HG02678 (cell line): Measurements from ENCODE around the gene PALM2AKAP2.

Experiments used
- ATAC-seq: cut with Tn5 transposase; IDR thresholded peaks from one replicate; pipeline ENCODE4 v1.9.1; 2021; ENCODE audit warnings: mild to moderate bottlenecking, moderate library complexity; ENCODE audit not compliant: unreplicated experiment

Gene PALM2AKAP2

DNA sequence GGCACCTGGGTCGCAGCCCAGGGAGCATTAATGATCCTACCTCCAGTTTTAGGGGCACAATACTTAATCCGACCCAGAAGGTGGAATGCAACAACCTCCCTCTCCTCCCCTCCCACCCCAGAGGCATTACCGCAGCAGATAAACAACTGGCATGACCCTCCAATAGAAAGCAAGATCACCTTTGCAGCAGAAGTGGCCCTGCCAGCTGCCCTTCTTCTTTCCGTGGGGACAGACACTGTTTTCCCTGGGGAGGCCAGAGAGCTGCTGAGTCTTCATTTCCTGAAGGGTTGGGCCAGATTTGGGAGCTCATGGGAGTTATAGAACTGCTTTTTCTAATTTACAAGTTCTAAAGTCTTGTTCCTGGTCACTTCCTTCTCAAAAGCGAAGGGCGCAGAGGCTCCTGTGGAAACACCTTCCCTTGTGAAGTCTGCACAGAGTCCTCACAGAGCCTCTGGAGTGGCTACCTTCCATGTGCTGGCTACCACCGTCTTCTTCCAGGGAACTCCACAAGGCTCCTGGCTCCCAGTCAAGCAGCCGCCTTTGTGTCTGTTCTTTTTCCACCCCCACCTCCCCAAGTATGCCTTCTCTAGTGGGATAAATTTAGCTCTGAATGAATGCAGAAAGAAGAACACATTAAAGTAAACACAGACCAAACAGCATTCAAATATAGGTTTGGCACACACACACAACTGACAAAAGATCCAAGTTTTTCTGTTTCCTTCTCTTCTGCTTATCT, 8.0 kb upstream of the PALM2AKAP2 start:
- ATAC-seq: no peak

DNA sequence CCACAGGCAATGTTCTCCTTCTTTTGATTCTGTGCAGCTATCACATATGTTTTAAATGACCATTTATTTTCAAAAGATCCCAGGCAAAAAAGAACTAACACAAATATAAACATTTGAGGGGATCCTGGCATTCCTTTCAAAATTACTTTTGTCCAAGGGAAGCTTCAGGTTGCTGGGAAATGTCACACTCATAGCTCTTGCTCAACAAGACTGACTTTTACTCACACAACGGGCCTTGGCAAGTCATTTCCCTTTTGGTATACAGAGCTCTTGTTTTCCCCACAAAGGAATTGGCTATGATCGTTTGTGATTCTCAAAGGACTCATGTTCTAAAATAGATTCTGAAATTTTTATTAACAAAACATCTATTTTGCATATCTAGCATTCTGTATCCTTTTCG, 4.5 kb upstream of the PALM2AKAP2 start:
- no peak for ATAC-seq

DNA sequence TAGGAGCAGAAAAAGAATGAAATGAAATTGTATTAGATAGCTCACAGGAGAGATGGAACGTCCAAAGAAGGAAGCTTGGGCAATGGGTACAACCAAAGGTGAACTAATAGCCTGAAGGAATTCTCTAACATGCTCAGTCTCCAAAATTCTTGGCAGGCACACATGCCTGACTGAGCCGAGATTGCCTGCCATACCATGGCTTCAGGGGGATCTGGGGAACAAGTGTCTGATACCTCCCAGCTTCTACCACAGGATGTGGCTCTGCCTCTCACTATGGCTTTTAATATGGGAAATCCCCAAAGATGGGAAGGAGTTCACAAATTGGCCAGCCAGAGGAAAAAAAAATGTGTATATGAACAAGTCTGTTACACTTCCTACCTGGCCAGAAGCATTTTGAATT, 3.6 kb upstream of the PALM2AKAP2 start:
- ATAC-seq: no peak

DNA sequence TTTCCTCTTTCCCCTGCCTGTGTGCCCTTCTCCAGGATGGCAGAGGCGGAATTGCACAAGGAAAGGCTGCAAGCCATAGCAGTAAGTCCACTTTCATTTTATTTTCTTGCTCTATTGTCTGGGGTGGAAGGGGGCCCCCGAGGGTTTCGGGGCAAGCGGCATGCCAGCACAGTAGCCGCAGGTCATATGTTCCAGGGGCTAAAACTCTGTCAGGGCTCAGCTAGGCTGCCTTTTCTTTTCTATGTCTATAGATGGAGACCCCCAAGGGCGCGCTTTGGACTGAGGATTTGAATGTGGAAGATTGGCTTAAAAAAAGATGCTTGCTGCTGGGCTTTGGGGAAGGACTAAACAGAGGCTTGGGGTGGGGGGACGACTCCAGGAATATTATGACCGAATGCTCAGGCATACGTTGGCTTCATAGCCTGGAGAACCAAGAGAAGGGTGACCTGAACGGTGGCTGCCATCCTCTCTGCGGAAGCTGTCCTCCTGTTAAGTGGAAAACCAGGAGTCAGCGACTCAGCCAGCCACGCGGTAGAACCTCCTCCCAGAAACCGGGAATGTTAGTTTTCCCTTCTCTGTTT, 545 bp downstream of the PALM2AKAP2 start:
- ATAC-seq: no peak

DNA sequence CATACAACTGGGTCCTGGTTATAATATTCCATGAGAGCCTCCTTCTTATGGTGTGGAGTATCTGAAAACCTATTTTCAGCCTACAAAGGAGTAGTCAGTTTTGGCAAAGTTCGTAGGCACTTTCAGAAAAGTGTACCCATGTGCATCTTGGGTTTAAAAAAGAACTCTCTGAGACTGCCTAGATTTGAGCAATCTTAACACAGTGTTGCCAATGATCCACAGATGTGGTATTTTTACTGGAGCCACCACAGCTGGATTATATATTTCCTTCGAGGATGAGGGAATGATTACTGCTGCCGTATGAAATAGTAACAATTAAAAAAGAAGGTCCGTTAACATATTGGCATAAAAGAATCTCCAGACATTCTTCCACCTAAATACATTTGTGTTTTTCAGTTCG, 1.1 kb downstream of the PALM2AKAP2 start:
- no peak for ATAC-seq

DNA sequence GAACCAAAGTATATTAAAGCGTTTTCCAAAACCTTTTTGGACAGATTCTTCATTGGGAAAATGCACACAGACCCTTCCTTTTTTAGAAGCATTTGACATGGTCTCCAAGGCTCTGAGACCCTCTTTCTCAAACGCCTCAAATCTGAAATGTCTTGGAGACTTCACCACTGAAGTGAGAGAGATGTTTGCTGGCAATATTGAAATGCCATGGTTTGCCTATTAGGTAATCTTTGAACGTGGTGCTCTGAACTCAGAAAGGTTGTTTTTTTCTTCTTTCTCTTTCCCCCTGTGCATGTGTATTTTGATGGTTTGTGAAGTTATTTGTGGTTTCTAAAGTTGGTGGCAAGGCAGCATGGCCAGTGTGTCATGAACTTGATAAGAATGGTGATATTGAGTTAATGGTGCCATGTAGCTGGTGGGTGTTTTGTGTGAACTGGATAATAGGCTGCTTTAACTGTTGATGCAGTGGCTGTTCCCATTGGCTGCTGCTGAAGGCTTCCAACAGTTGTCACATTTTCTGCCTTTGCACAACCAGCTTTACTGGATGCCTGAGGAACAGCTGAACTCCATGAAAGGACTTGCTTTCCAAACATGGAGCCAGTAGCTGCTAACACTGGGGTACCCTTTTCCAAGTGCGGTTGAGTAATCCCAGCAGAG, 1.7 kb downstream of the PALM2AKAP2 start:
- no peak for ATAC-seq

DNA sequence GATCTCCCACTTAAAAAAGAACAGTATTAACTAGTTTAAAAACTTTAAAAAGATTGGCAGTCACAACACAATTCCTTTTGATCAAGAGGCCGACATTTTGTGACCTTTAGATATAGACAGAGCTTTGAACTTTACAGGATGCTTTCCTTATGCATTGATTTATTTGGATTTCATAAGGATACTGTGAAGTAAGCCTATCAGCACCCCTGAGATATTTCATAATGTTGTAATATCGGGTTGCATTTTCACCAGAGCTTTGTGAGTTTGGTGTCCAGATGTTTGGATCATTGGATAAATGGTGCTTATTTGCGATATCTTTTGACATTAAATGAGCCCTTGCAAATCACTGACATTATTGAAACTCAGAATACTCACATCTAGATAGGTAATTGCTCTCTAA, 7.7 kb downstream of the PALM2AKAP2 start:
- ATAC-seq: no peak

DNA sequence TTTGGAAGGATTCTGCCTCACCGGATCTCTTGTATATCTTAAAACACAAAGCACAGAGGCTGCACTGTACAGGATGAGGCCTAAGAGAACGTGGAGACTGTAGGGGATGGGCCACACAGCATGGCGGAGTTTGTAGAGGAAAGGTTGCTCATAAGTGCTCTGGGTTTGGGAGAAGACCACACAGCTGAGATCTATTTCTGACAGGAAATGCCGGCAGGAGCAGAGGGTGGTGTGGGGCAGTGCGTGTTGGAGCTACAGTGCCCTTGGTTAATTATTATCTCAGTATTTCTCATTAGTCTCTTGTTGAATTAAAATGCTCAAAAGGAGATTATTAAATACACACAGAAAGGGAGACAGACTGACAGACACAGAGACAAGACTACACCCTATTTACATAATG, 9.6 kb downstream of the PALM2AKAP2 start:
- no peak for ATAC-seq

DNA sequence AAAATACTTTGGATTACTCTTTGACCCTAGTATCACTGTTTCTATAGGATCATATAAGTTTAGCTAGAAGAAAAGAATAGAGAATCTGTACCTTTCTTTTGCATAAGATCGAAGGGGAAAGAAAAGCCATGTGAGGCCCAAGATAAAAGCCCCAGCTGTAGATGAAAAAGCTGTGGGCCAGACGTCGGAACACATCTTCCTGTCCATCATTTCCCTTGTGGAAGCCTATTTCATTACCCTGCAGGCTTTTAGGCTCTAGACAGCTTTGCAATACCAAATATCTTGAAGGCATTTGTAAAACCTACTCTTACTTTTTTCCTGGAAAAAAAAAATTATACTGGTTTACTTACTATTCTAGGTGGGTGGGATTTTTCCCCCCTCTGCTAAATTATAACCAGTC, 10.0 kb downstream of the PALM2AKAP2 start:
- no peak for ATAC-seq

DNA sequence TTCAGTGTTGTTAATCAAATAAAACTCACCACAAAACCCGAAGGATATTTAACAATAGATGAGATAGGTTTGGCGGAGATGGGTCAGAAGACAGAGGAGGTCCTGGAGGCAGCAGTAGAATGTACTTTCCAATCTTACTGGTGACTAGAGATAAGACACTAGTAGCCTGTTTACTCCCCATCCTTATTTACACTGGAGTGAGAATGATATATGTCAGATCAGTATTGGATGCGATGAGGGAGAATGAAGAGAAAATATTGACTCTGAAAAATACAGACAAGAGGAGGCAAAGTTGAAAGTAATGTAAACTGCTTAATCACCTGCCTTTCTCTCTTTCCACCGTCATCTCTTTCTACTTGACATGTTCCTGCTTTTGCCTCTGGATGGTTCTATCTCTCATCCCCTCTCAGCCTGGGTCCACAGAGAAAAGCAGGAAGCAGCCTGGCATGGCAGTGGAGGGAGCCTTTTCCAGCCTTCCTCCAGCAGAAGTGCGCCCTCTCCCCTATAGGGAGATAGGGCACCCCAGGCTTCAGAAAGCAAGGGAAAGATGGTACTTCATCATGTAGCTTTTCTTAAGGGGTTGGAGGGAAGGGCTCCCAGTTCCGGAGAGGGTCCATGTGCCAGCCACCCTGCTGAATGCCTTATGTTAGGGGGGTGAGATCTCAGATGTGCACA, 11.1 kb downstream of the PALM2AKAP2 start:
- no peak for ATAC-seq

DNA sequence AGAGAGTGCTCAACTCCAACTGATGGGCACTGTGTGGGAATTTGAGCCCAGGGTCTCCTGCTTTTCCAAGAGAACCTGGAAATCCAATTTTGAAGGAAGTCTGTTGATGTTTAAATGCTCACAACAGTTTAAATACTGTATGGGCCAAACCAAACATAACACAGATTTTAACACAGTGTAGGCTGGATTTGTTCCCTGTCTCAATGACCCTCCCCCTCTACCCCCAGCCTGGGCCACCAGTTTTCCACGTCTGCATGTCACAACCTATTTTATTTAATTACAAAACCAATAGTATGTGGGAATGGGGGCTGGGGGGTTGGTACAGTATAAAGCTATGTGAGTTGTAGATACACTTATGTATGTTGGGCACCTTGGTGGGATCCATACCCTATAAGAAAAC, 11.7 kb downstream of the PALM2AKAP2 start:
- no peak for ATAC-seq

DNA sequence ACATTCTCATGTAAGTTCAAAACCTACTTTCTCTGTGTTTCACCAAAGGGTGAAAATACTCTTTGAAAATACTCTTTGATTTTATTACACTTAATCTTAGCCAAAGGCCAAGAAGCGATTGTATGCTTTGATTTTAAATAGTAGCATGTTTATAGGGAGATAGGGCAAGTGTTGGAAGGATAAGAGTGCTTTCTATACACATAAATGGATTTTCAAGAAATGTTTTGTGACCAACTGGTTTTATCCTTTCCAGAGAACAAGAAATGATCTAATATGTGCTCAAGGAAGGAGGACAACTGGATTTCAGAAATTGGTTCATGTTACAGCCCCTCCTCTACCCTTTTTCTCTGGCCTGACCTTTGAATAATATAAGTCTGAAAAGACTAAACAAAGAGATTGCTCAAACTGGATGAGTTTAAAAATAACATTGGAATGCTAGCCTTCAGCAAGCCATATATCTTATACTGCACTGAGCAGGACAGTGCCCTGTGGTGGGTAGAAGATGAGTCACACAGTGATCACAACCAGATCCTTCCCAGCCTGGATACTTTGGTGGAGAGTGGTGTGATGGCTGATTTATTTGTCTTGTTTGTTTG, 13.1 kb downstream of the PALM2AKAP2 start:
- ATAC-seq: no peak

DNA sequence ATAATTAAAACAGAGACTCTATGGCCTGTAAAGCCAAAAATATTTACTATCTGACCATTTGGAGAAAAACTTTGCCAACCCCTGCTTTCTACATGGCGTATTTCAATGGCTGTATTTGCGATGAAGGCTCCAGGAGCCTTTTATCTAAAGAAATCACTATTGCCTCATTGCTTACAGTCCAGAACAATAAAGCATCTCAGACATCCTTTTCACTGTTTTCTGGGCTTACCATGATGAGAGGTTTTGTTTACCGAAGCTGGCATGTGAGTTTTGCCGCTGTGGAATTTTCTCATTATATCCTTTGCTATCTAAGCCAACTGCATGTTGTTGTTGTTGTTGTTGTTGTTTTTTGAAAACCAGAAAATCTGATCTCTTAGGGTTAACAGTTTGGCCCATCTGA, 13.9 kb downstream of the PALM2AKAP2 start:
- ATAC-seq: no peak

DNA sequence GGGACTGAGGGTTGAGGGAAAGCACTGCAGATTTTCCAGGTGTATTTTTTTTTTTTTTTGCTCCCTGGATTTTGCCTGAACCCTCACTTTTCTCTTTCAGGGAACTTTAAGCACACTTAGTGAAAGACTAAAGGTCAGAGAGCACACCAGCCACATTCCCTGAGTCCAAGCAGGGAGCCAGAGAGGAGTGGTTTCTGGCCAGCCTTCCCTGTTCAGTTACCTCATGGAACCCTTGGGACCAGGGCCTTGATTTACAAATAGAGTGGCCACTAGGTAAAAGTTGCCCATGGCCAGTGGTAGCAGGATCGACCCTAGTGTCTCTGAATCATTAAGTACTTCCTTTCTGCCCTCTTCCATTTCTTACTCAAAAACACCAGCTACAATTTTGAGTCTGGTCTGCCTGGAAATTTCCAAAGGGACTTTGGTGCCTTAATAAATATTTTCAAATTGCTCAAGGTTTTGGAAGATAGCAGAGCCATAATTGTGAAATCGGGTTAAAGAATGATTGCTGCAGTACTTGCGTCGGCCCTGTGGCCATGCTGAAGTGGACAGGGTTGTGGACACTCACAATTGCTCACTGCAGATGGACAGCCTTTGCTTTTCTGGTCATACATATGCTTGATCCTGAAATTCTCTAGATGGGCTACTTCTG, 14.5 kb downstream of the PALM2AKAP2 start:
- no peak for ATAC-seq

DNA sequence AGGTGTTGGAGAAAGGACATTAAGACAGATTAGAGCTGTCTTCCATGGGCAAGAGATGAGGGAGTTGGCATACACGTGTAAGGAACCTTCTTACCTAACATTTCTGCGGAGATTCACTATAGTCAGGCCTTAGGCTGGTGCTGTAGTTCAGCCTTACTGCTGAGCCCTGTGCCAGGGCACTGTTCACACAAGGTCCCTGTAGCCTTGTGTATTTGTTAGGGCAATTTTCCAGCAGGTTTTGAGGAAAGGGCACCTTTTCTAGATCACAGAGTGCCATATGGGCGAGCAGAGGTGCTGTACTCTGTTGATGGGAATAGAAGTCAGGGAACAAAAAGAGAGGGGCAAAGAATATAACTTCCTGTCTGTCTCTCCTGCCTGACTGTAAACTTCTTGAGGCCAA, 15.6 kb downstream of the PALM2AKAP2 start:
- no peak for ATAC-seq

DNA sequence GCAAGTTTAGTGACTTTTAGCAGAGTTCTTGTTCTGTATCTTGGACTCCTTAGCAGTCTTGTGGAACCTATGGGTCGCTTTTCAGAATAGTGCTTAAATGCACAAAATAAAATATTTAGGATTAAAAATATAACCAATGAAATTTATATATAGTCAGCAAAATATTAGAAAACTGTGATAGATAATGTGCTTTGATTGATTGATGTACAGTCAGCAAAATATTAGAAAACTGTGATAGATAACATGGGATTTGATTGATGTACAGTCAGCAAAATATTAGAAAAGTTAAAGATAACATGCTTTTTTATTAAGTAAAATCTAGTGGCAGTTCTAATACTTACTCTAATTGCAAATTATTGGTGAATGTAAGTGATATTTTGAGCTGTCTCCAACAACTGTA, 16.1 kb downstream of the PALM2AKAP2 start:
- ATAC-seq: no peak

DNA sequence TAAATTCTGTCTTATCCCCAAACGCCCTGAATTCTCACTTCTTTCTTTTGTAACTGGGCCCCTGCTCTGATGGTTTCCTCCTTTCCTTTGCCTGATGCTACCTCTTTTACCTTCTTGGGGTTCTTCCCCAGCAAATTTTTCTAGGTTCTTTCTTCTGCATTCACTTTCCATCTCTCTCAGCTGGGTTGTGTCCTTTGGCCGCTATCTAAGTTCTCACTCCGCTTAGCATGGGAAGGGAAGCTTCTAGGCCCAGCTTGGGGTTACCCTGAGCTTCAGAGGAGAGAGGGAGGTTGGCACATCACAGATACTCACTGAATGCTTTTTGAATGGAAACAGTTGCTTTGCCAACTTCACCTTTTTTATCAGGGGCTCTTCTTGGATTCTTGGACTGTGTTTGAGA, 17.0 kb downstream of the PALM2AKAP2 start:
- ATAC-seq: no peak

DNA sequence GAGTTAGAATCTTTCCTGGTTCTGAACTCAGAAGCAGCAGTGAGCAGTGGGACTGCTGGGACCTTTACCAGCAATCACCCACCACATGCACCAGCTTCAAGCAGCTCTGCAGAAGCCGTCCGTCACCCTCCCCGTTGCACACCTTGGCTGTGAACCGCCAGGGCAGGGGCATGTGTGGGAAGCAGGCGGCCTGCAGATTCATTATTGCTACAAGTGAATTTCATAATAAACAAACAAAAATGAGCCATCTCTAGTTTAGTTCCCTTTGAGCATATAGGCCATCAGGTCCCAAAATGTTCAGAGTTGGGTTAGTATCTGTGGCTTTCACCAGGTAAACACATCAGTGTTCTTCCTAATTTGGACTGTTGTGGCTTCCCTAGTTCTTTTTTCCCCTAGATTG, 17.5 kb downstream of the PALM2AKAP2 start:
- ATAC-seq: no peak

DNA sequence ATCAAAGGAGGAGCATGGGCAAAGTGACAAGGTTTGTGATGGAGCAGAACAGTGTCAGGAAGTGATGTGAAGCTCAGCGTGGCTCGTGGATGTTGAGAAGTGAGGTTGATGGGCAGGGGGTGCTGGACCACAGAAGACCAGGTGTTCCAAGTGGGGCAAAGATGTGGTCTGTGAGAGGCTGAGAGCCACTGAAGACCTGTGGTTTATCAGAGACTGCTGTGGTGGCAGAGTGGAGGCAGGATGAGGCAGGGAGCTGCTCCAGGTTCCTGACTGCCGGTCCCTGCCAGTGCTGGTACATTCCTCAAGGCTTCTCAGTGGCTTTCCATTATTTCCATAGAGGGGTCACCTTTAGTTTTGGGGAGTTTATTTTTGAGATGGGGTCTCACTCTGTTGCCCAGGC, 19.1 kb downstream of the PALM2AKAP2 start:
- ATAC-seq: no peak

DNA sequence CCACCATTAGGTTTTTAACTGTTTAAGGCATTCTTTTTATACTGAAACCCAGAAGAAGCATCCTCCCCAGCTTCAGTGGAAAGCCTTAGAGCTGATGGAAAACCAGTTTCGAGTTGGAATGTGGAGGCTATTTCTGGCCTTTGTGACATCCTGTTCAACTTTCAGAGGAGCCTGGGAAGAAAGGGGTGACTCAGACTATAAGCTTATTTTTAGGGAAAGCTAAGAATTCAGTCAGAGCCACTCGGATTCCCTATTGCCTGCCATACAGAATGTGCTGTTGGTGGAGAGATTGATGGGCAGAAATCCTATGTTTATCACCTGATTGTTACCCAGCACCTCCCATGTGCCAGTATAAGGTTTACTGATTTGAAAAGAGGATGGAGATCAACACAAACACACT, 19.8 kb downstream of the PALM2AKAP2 start:
- no peak for ATAC-seq

DNA sequence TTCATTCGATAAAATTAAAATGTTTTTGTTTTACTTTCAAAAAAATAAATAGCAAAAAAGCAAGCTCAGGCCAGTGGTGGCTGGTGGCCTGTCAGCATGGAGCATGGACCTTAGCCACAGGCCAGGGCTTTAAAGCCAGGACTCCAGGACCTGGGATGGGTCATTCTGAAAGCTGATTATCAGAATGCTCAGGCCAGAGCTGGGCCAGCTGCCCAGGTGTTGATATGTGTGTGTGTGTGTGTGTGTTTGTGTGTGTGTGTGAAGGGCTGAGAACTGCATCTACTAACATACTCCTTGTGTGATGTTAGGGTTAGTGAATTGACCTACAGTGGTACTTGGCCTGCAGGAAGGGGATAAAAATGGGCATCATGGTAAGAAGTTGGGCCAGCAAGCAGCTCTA, 21.5 kb downstream of the PALM2AKAP2 start:
- ATAC-seq: no peak
